A549 treated with ZK216348 at 1 μM for 4 hours (cell line): ENCODE measurements around the gene N4BP3. TPM values are rescaled to one million over a fixed set of nuclear protein-coding genes. Genes with fewer than 3 reads are reported as not detected.

Experiments used
- total RNA-seq: library from RNA; stranded (reverse); fragments of 200-300 nt; extraction: Qiagen RNA extraction; gene quantifications from 5 replicates; pipeline ENCODE4 v1.2.3, GENCODE V29; 2022; ENCODE audit warnings: low read depth

N4BP3 gene, protein sequence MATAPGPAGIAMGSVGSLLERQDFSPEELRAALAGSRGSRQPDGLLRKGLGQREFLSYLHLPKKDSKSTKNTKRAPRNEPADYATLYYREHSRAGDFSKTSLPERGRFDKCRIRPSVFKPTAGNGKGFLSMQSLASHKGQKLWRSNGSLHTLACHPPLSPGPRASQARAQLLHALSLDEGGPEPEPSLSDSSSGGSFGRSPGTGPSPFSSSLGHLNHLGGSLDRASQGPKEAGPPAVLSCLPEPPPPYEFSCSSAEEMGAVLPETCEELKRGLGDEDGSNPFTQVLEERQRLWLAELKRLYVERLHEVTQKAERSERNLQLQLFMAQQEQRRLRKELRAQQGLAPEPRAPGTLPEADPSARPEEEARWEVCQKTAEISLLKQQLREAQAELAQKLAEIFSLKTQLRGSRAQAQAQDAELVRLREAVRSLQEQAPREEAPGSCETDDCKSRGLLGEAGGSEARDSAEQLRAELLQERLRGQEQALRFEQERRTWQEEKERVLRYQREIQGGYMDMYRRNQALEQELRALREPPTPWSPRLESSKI
- total RNA-seq = 0.73 to 1.1 TPM (median 1.0 TPM) in 5 replicates

GRCh38 chr5:178113141-178113787 lies at the start of gene N4BP3:
Gene N4BP3 (plus strand): TSS chr5:178113532. CDS start chr5:178119584, 6,052 bp downstream.

DNA sequence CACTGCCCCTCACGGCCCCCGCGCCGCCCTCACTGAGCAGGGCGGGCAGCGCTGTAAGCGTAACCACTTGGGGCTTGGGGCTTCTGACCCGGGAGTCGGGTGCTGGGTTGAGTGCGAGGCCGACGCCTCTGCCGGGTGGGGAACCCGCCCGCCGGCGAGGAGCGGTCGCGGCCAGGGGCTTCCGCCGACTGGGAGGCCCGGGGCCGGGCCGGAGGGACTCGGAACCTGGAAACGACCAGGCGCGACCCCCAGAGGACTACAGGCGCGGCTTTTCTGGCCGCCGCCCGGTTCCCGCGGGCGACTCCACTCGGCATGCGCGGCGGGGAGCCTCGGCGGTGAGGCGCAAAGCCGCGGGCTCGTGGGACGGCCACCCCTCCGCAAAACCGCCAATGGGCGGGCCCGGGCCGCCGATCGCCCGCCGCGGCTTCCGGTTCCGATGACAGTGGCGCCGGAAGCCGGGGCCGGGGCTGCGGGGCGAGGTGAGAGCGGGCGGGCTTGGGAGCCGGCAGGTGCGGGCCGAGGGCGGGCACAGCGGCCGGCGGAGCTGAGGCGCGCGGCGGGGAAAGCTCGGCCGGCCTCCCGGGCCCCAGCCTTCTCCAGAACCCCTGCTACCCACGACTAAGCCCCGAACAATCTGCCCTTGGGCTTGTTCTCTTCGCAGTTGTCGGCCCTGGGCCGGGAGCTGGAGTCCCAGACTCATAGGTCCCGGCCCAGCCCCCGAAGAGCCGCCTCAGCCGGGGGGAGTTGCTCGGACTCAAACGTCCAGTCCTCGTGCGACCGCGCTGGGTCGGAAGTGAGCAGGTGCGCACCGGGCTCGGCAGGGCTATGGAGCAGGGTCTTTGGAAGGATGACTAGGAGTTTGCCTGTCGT lies 17.5 kb downstream of the N4BP3 start, which contains the start of gene RMND5B:
TSS of gene RMND5B (plus strand) at position 439 of the 870 bp plus-strand sequence. CDS start 7,106 bp downstream, outside the sequence.

DNA sequence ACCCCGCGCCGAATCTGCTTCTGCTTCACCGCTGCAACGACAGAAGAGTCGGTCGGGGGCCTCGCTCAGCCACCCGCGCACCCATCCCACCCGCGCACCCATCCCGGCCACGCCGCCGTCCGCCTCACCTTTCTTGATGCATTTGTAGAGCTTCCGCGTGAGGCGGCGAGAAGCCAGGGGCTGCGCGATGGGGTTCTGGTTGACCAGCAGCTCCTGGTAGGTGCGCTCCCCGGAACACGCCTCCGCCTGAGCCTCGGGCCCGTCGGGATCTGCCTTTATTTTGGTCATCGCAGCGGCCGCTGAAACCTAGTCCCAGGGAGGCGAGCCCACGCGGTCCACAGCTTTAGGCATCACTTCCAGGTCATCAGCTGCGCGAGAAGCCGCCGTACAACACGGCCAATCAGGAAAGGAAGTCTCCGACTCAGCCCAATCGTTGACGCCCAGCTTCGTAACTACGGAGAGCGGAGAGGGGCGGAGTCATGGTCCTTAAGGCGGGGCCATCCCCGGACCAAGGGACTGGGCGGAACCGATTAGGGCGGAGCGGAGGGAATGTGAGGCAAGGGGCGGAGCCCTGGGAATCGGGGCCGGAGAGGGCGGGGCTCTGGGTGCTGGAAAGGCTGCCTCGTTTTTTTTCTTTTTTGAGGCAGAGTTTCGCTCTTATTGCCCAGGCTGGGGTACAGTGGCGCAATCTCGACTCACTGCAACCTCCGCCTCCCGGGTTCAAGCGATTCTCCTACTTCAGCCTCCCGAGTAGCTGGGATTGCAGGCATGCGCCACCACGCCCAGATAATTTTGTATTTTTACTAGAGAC lies 40.4 kb downstream of the N4BP3 start, which contains the start of gene NHP2:
TSS of gene NHP2 (minus strand) at position 356 of the 811 bp plus-strand sequence. CDS start at position 288, 68 bp downstream.

Other genes with a start within 250 kb of the N4BP3 start
- 0.19 TPM in 1 of 5 replicates, not detected in the others for gene PROP1, start 117.3 kb upstream of the N4BP3 start, total RNA-seq
- 18.6 to 33.5 TPM (median 32.3 TPM) in 5 replicates for gene RMND5B, start 17.5 kb downstream of the N4BP3 start, total RNA-seq
- 384 to 453 TPM (median 422 TPM) in 5 replicates for gene NHP2, start 40.4 kb downstream of the N4BP3 start, total RNA-seq
- gene GMCL2, start 73.8 kb downstream of the N4BP3 start, total RNA-seq = not detected in 5 replicates
- gene HNRNPAB, start 91.0 kb downstream of the N4BP3 start, total RNA-seq = 320 to 421 TPM (median 337 TPM) in 5 replicates
- gene PHYKPL, start 119.3 kb downstream of the N4BP3 start, total RNA-seq = 6.5 to 12.0 TPM (median 9.9 TPM) in 5 replicates